Adrenal gland (tissue), 12 donors: ENCODE data around the gene ANTXR1. TPM values are rescaled to one million over a fixed set of nuclear protein-coding genes. Genes with fewer than 3 reads are reported as not detected.
A peak's percentile ranks its signal among the peaks of the same experiment; 100 is the strongest.

Experiments
- DNase-seq, 7 donors: peaks; one replicate each; pipeline ENCODE4 v3.0.0-alpha.2; 2019 to 2020
- H3K27ac ChIP-seq, 5 donors: fragments of 200-600 bp; sonication (generic) in 4 of 5; 1 replicate in 3 of 5; 2 replicates in 2 of 5; pipeline versions ENCODE4 v1.5.1 to v1.8.0; 2016 to 2020; ENCODE audit warnings: mild to moderate bottlenecking in 1 of 5
- H3K27me3 ChIP-seq: fragments of 200-600 bp; 2 replicates; pipeline ENCODE4 v1.8.0; 2021
- H3K36me3 ChIP-seq, 2 donors: fragments of 200-600 bp; replicated peaks in 1 of 2; 1 replicate in 1 of 2; 2 replicates in 1 of 2; pipeline versions ENCODE4 v1.5.1 to v1.8.0; 2018 to 2022
- H3K4me1 ChIP-seq, 2 donors: fragments of 200-600 bp; replicated peaks in 1 of 2; 1 replicate in 1 of 2; 2 replicates in 1 of 2; pipeline versions ENCODE4 v1.5.1 to v1.8.0; 2018 to 2021
- H3K4me3 ChIP-seq, 4 donors: fragments of 200-600 bp; sonication (generic) in 3 of 4; one replicate each; pipeline ENCODE4 v1.5.1; 2016 to 2018
- H3K9me3 ChIP-seq, 3 donors: fragments of 200-600 bp; sonication (generic) in 1 of 3; replicated peaks in 1 of 3; 1 replicate in 2 of 3; 2 replicates in 1 of 3; pipeline versions ENCODE4 v1.5.1 to v1.8.0; 2016 to 2021
- CTCF ChIP-seq, 6 experiments: fragments of 450-650 bp in 4 of 6; fragments of 200-600 bp in 2 of 6; sonication (generic) in 1 of 6; IDR thresholded peaks; 1 replicate in 5 of 6; 2 replicates in 1 of 6; pipeline versions ENCODE4 v1.5.1 to v1.8.0; 2016 to 2021; ENCODE audit warnings: antibody characterized with exemption in 6 of 6, mild to moderate bottlenecking in 2 of 6, moderate library complexity in 1 of 6
- POLR2A ChIP-seq, 2 donors: fragments of 450-650 bp; IDR thresholded peaks; one replicate each; pipeline ENCODE4 v1.6.1; 2017; ENCODE audit warnings: antibody characterized with exemption in 2 of 2, mild to moderate bottlenecking in 2 of 2, moderate library complexity in 1 of 2
- WGBS, 4 donors: extraction: QIAGEN DNeasy Blood & Tissue Kit in 2 of 4; methylation state at CpG; one replicate each; pipeline versions ENCODE4 v1.1.5 to v1.1.7; 2013 to 2017; 5-methylcytosine and 5-hydroxymethylcytosine counted together
- intact Hi-C, 2 donors: fragments of 100-400 bp; cut with DNase I; formaldehyde crosslinking; loops; one replicate each; pipeline versions ENCODE4 v1.14.1 to v1.15.0; 2022 to 2023
- polyA plus RNA-seq, 3 donors: library from polyadenylated mRNA; stranded (reverse); fragments of 200-250 nt in 2 of 3; fragments of 350-450 nt in 1 of 3; fragmentation: Illumina TruSeq in 1 of 3; extraction: RNeasy Lipid Tissue Mini Kit (QIAGEN cat#74804) in 1 of 3; gene quantifications; one replicate each; pipeline ENCODE4 v1.2.3, GENCODE V29; 2013 to 2014
- total RNA-seq, 9 donors: library from RNA; depleted of rRNA in 4 of 9; stranded (reverse); fragments of >200 nt in 4 of 9; fragments of 120-200 nt in 1 of 9; fragmentation: NEBNext Ultra II Directional in 1 of 9; extraction: Animal tissue kit (Norgen Biotek cat#: 25700) in 1 of 9; gene quantifications; one replicate each; pipeline versions ENCODE4 v1.1.0 to v1.2.4, GENCODE V29; 2013 to 2023
- donor health status: healthy with polysubstance abuse.
- donor health status: Bipolar disorder and iron deficiency.
- donor health status: DM: yes; HTN: yes; CAD: no.
- donor health status: DM: no; HTN: no; CAD: no.
- donor health status: DM: no; HTN: no; CAD: no.
- donor health status: DM: yes; HTN: yes; CAD: no.

ANTXR1 gene
- total and polyA plus RNA-seq, 12 donors: 19.0 to 386 (median 119) TPM

GRCh38 chr2:69097148-69097610 lies 84.2 kb downstream of the ANTXR1 start:
- DNase-seq: no peak
- Histone ChIP-seq H3K27ac (peak overlapping the region in 1 of 5 donors; percentile 14), H3K9me3 (no peaks in the 10 kb centered on the region), H3K27me3 (no peaks in the 10 kb centered on the region), H3K4me1 (peaks cover 0 to 17% of the 10 kb centered on the region in 2 donors), H3K4me3 (no peak overlapping the region), H3K36me3 (peaks cover 0 to 1% of the 10 kb centered on the region in 2 donors)
- intact Hi-C loops: no loop called here
- 35 to 45% (median 44%) methylated on average over 2 of the region's 2 CpGs for WGBS, 4 donors
- TF ChIP-seq CTCF (IDR thresholded peaks at IDR 0.05) (no peak), POLR2A (IDR thresholded peaks at IDR 0.05) (no peak)

- H3K4me3 ChIP-seq: no peak overlapping the region
- TF ChIP-seq POLR2A (IDR thresholded peaks at IDR 0.05) (no peak), CTCF (IDR thresholded peaks at IDR 0.05) (no peak)
- intact Hi-C loops: no loop called here
- WGBS, 4 donors: 84 to 89% (median 85%) methylated on average over 2 of the region's 2 CpGs
- H3K27ac ChIP-seq: no peak overlapping the region
- no peaks in the 10 kb centered on the region for H3K9me3 ChIP-seq
- DNase-seq: no peak
- no peaks in the 10 kb centered on the region for H3K27me3 ChIP-seq
- peaks cover 0 to 17% of the 10 kb centered on the region in 2 donors for H3K4me1 ChIP-seq
- peaks cover 0 to 3% of the 10 kb centered on the region in 2 donors for H3K36me3 ChIP-seq
Measured at GRCh38 chr2:69097891-69098655, 85.1 kb downstream of the ANTXR1 start.

GRCh38 chr2:69099541-69099940 lies 86.6 kb downstream of the ANTXR1 start:
- no peak for DNase-seq
- intact Hi-C loops: no loop called here
- no peak overlapping the region for H3K4me3 ChIP-seq
- H3K36me3 ChIP-seq: peaks cover 0 to 11% of the 10 kb centered on the region in 2 donors
- H3K9me3 ChIP-seq: no peaks in the 10 kb centered on the region
- H3K27ac ChIP-seq: peak overlapping the region in 2 of 5 donors; percentile 28 to 36
- TF ChIP-seq POLR2A (IDR thresholded peaks at IDR 0.05) (no peak), CTCF (IDR thresholded peaks at IDR 0.05) (no peak)
- H3K4me1 ChIP-seq: peaks cover 0 to 17% of the 10 kb centered on the region in 2 donors
- H3K27me3 ChIP-seq: no peaks in the 10 kb centered on the region

- intact Hi-C loops: no loop called here
- peaks cover 0 to 17% of the 10 kb centered on the region in 2 donors for H3K4me1 ChIP-seq
- H3K9me3 ChIP-seq: no peaks in the 10 kb centered on the region
- peak overlapping the region in 2 of 5 donors; percentile 33 to 36 for H3K27ac ChIP-seq
- no peak overlapping the region for H3K4me3 ChIP-seq
- no peaks in the 10 kb centered on the region for H3K27me3 ChIP-seq
- peaks cover 0 to 15% of the 10 kb centered on the region in 2 donors for H3K36me3 ChIP-seq
- DNase-seq: no peak
- 64 to 87% (median 71%) methylated on average over 4 of the region's 4 CpGs for WGBS, 4 donors
- TF ChIP-seq POLR2A (IDR thresholded peaks at IDR 0.05) (no peak), CTCF (IDR thresholded peaks at IDR 0.05) (no peak)
Measured at GRCh38 chr2:69100220-69100723, 87.3 kb downstream of the ANTXR1 start.
